CD4-positive, alpha-beta memory T cell (primary cell): ENCODE data around the gene GCSH. TPM values are rescaled to one million over a fixed set of nuclear protein-coding genes. Genes with fewer than 3 reads are reported as not detected.

Source experiments
- CTCF ChIA-PET: fragments of 350-600 bp; sonication (Branson Sonifier 250); formaldehyde crosslinking; loops from one replicate; lab custom pipeline; 2021; ENCODE audit warnings: inconsistent platforms; ENCODE audit not compliant: partially characterized antibody; lab: Charles Lee
- POLR2A ChIA-PET: fragments of 350-600 bp; sonication (Branson Sonifier 250); formaldehyde crosslinking; loops from one replicate; lab custom pipeline; 2021; ENCODE audit not compliant: partially characterized antibody; lab: Charles Lee
- DNase-seq, 5 donors: peaks; one replicate each; pipeline versions ENCODE4 v3.0.0 to v3.0.0-alpha.2; 2020 to 2022; ENCODE audit warnings: mixed read lengths in 1 of 5
- H3K27ac ChIP-seq: one replicate; pipeline ENCODE4 v1.7.0; 2013; ENCODE audit warnings: low read depth, low read length
- H3K27me3 ChIP-seq: 2 replicates; pipeline ENCODE4 v1.7.0; 2013; ENCODE audit warnings: mild to moderate bottlenecking, low read length, moderate library complexity; ENCODE audit not compliant: insufficient read depth
- H3K36me3 ChIP-seq: 2 replicates; pipeline ENCODE4 v1.7.0; 2013; ENCODE audit warnings: mild to moderate bottlenecking, low read length, moderate library complexity; ENCODE audit not compliant: insufficient read depth
- H3K4me1 ChIP-seq: 2 replicates; pipeline ENCODE4 v1.7.0; 2013; ENCODE audit warnings: mild to moderate bottlenecking, low read length, moderate library complexity; ENCODE audit not compliant: insufficient read depth
- H3K4me3 ChIP-seq, 2 donors: one replicate each; pipeline ENCODE4 v1.7.0; 2013; ENCODE audit warnings: low read length in 2 of 2, mild to moderate bottlenecking in 1 of 2
- H3K9me3 ChIP-seq, 2 donors: one replicate each; pipeline ENCODE4 v1.7.0; 2013; ENCODE audit warnings: low read length in 2 of 2, control low read depth in 1 of 2; ENCODE audit not compliant: control insufficient read depth in 1 of 2
- H3K27ac Mint-ChIP-seq, 7 donors: one replicate each; pipeline ENCODE4 v1.8.0; 2020 to 2021; ENCODE audit warnings: mixed read lengths in 7 of 7, mild to moderate bottlenecking in 6 of 7, inconsistent platforms in 3 of 7, moderate library complexity in 3 of 7
- H3K27me3 Mint-ChIP-seq, 2 donors: one replicate each; pipeline ENCODE4 v1.8.0; 2020 to 2021; ENCODE audit warnings: mixed read lengths in 2 of 2
- H3K36me3 Mint-ChIP-seq, 2 donors: one replicate each; pipeline ENCODE4 v1.8.0; 2020 to 2021; ENCODE audit warnings: mixed read lengths in 2 of 2, inconsistent platforms in 1 of 2, mild to moderate bottlenecking in 1 of 2
- H3K4me1 Mint-ChIP-seq, 4 donors: one replicate each; pipeline ENCODE4 v1.8.0; 2020 to 2021; ENCODE audit warnings: mixed read lengths in 4 of 4, mild to moderate bottlenecking in 1 of 4
- H3K4me3 Mint-ChIP-seq, 8 donors: one replicate each; pipeline ENCODE4 v1.8.0; 2020 to 2021; ENCODE audit warnings: mixed read lengths in 8 of 8, mild to moderate bottlenecking in 7 of 8, moderate library complexity in 6 of 8, inconsistent platforms in 3 of 8
- H3K9me3 Mint-ChIP-seq, 8 donors: one replicate each; pipeline ENCODE4 v1.8.0; 2020 to 2021; ENCODE audit warnings: mixed read lengths in 8 of 8, mild to moderate bottlenecking in 5 of 8, inconsistent platforms in 3 of 8, moderate library complexity in 1 of 8
- intact Hi-C: fragments of 100-400 bp; cut with micrococcal nuclease; formaldehyde crosslinking; loops from one replicate; pipeline ENCODE4 v1.15.1; 2023
- polyA plus RNA-seq, 2 donors: library from polyadenylated mRNA; unstranded; fragments of 300-500 nt; fragmentation: Illumina TruSeq; gene quantifications; one replicate each; pipeline ENCODE4 v1.2.3, GENCODE V29; 2021
- total RNA-seq, 2 experiments: library from RNA; stranded (reverse); gene quantifications; one replicate each; pipeline ENCODE4 v1.2.3, GENCODE V29; 2021

GCSH gene
- total and polyA plus RNA-seq, 4 experiments from 2014 or later: 3.5 to 8.0 (median 4.8) TPM

GRCh38 chr16:81136390-81137335, 40.5 kb upstream of the GCSH start:
- H3K4me1 ChIP-seq: no peaks in the 10 kb centered on the region
- Mint-ChIP-seq H3K4me1 (no peaks in the 10 kb centered on the region), H3K27ac (no peak overlapping the region), H3K9me3 (no peaks in the 10 kb centered on the region), H3K27me3 (peaks cover 0 to 2% of the 10 kb centered on the region in 2 donors), H3K4me3 (no peak overlapping the region), H3K36me3 (no peaks in the 10 kb centered on the region)
- no peaks in the 10 kb centered on the region for H3K27me3 ChIP-seq
- H3K9me3 ChIP-seq: no peaks in the 10 kb centered on the region
- no peak for DNase-seq
- intact Hi-C loops: no loop called here
- H3K27ac ChIP-seq: no peak overlapping the region
- no peak overlapping the region for H3K4me3 ChIP-seq
- no peaks in the 10 kb centered on the region for H3K36me3 ChIP-seq
- CTCF ChIA-PET: interaction anchor here (1.4 kb wide), 1 partner anchor 68 kb away, joined by 3 read pairs; no protein-coding TSS in a partner anchor
- POLR2A ChIA-PET: no interaction called here

- POLR2A ChIA-PET: no interaction called here
- Histone ChIP-seq H3K4me3 (no peak overlapping the region), H3K27me3 (no peaks in the 10 kb centered on the region), H3K27ac (no peak overlapping the region), H3K9me3 (no peaks in the 10 kb centered on the region), H3K4me1 (no peaks in the 10 kb centered on the region), H3K36me3 (no peaks in the 10 kb centered on the region)
- H3K27ac Mint-ChIP-seq: no peak overlapping the region
- peaks cover 0 to 3% (median 0%) of the 10 kb centered on the region in 8 donors for H3K9me3 Mint-ChIP-seq
- no peaks in the 10 kb centered on the region for H3K36me3 Mint-ChIP-seq
- H3K4me1 Mint-ChIP-seq: no peaks in the 10 kb centered on the region
- intact Hi-C loops: no loop called here
- H3K4me3 Mint-ChIP-seq: no peak overlapping the region
- CTCF ChIA-PET: no interaction called here
- peaks cover 0 to 4% of the 10 kb centered on the region in 2 donors for H3K27me3 Mint-ChIP-seq
- no peak for DNase-seq
Measured at GRCh38 chr16:81130126-81130525, 33.9 kb upstream of the GCSH start.

GRCh38 chr16:81128726-81129524, 32.7 kb upstream of the GCSH start:
- Histone ChIP-seq H3K27me3 (no peaks in the 10 kb centered on the region), H3K9me3 (no peaks in the 10 kb centered on the region), H3K36me3 (no peaks in the 10 kb centered on the region), H3K4me1 (no peaks in the 10 kb centered on the region), H3K27ac (no peak overlapping the region), H3K4me3 (no peak overlapping the region)
- Mint-ChIP-seq H3K27ac (no peak overlapping the region), H3K4me3 (no peak overlapping the region), H3K36me3 (no peaks in the 10 kb centered on the region), H3K4me1 (no peaks in the 10 kb centered on the region), H3K9me3 (peaks cover 0 to 3% (median 0%) of the 10 kb centered on the region in 8 donors), H3K27me3 (peaks cover 0 to 4% of the 10 kb centered on the region in 2 donors)
- intact Hi-C loops: no loop called here
- DNase-seq: no peak
- POLR2A ChIA-PET: no interaction called here
- CTCF ChIA-PET: no interaction called here

- H3K27me3 ChIP-seq: no peaks in the 10 kb centered on the region
- Mint-ChIP-seq H3K9me3 (peaks cover 0 to 3% (median 0%) of the 10 kb centered on the region in 8 donors), H3K27ac (no peak overlapping the region), H3K4me3 (no peak overlapping the region), H3K27me3 (peaks cover 0 to 2% of the 10 kb centered on the region in 2 donors), H3K36me3 (no peaks in the 10 kb centered on the region), H3K4me1 (no peaks in the 10 kb centered on the region)
- H3K27ac ChIP-seq: no peak overlapping the region
- DNase-seq: no peak
- intact Hi-C loops: no loop called here
- ChIA-PET POLR2A (no interaction called here), CTCF (interaction anchor here (0.6 kb wide), 1 partner anchor 994 kb away, joined by 3 read pairs; no protein-coding TSS in a partner anchor)
- no peak overlapping the region for H3K4me3 ChIP-seq
- no peaks in the 10 kb centered on the region for H3K9me3 ChIP-seq
- H3K4me1 ChIP-seq: no peaks in the 10 kb centered on the region
- H3K36me3 ChIP-seq: no peaks in the 10 kb centered on the region
Measured at GRCh38 chr16:81127051-81127450, 30.9 kb upstream of the GCSH start.

- ChIA-PET POLR2A (no interaction called here), CTCF (no interaction called here)
- no peak overlapping the region for H3K4me3 Mint-ChIP-seq
- no peak overlapping the region for H3K4me3 ChIP-seq
- no peak for DNase-seq
- no peaks in the 10 kb centered on the region for H3K36me3 ChIP-seq
- H3K9me3 ChIP-seq: no peaks in the 10 kb centered on the region
- H3K4me1 ChIP-seq: no peaks in the 10 kb centered on the region
- H3K4me1 Mint-ChIP-seq: no peaks in the 10 kb centered on the region
- no peaks in the 10 kb centered on the region for H3K27me3 ChIP-seq
- H3K9me3 Mint-ChIP-seq: no peaks in the 10 kb centered on the region
- H3K27ac Mint-ChIP-seq: no peak overlapping the region
- no peaks in the 10 kb centered on the region for H3K36me3 Mint-ChIP-seq
- intact Hi-C loops: no loop called here
- peaks cover 2 to 4% of the 10 kb centered on the region in 2 donors for H3K27me3 Mint-ChIP-seq
- H3K27ac ChIP-seq: no peak overlapping the region
Measured at GRCh38 chr16:81123092-81123852, 27.1 kb upstream of the GCSH start.

GRCh38 chr16:81121474-81121990, 25.3 kb upstream of the GCSH start:
- Histone ChIP-seq H3K4me1 (no peaks in the 10 kb centered on the region), H3K27me3 (no peaks in the 10 kb centered on the region), H3K27ac (no peak overlapping the region), H3K9me3 (no peaks in the 10 kb centered on the region), H3K36me3 (no peaks in the 10 kb centered on the region), H3K4me3 (no peak overlapping the region)
- Mint-ChIP-seq H3K27me3 (peaks cover 2 to 6% of the 10 kb centered on the region in 2 donors), H3K4me3 (no peak overlapping the region), H3K4me1 (no peaks in the 10 kb centered on the region), H3K36me3 (no peaks in the 10 kb centered on the region), H3K27ac (no peak overlapping the region), H3K9me3 (no peaks in the 10 kb centered on the region)
- DNase-seq: no peak
- CTCF ChIA-PET: no interaction called here
- intact Hi-C loops: no loop called here
- POLR2A ChIA-PET: no interaction called here
